WTC11 (cell line): Measurements from ENCODE around the gene SYCN.

ENCODE experiments used
- ATF2 ChIP-seq: sonication (generic); formaldehyde crosslinking; IDR thresholded peaks from 2 replicates; pipeline ENCODE4 v1.8.1; 2022; ENCODE audit warnings: low read depth, missing genetic modification reagents, borderline replicate concordance
- ATF3 ChIP-seq: sonication (generic); formaldehyde crosslinking; conservative IDR thresholded peaks from 2 replicates; pipeline ENCODE4 v1.8.1; 2022; ENCODE audit warnings: mild to moderate bottlenecking, missing genetic modification reagents
- IRF2 ChIP-seq: sonication (generic); formaldehyde crosslinking; IDR thresholded peaks from 2 replicates; pipeline ENCODE4 v1.8.0; 2022; ENCODE audit warnings: low read depth, missing genetic modification reagents, borderline replicate concordance
- JUN ChIP-seq: sonication (generic); formaldehyde crosslinking; IDR thresholded peaks from 2 replicates; pipeline ENCODE4 v1.8.0; 2023; ENCODE audit warnings: mild to moderate bottlenecking, missing genetic modification reagents
- NFE2L1 ChIP-seq: sonication (generic); formaldehyde crosslinking; IDR thresholded peaks from 2 replicates; pipeline ENCODE4 v1.8.1; 2023; ENCODE audit warnings: missing genetic modification reagents
- PRRX2 ChIP-seq: fragments of 250-450 bp; sonication (Bioruptor Pico); IDR thresholded peaks from 2 replicates; pipeline ENCODE4 v1.8.0; 2021; ENCODE audit warnings: mild to moderate bottlenecking
- RELA ChIP-seq: sonication (generic); formaldehyde crosslinking; IDR thresholded peaks from 2 replicates; pipeline ENCODE4 v1.8.1; 2022; ENCODE audit warnings: missing genetic modification reagents, mild to moderate bottlenecking, borderline replicate concordance
- TP53 ChIP-seq: sonication (generic); formaldehyde crosslinking; IDR thresholded peaks from 2 replicates; pipeline ENCODE4 v1.8.1; 2023; ENCODE audit warnings: mild to moderate bottlenecking, missing genetic modification reagents
- TF ChIP-seq, protein P1 (sequence below): fragments of 200-600 bp; IDR thresholded peaks from 2 replicates; pipeline ENCODE4 v1.8.0; 2022; ENCODE audit warnings: antibody characterized with exemption
- TF ChIP-seq, protein P2 (sequence below): sonication (generic); formaldehyde crosslinking; IDR thresholded peaks from 2 replicates; pipeline ENCODE4 v1.8.1; 2022; ENCODE audit warnings: mild to moderate bottlenecking, moderate library complexity, missing genetic modification reagents
- TF ChIP-seq, protein P3 (sequence below): sonication (generic); formaldehyde crosslinking; IDR thresholded peaks from 2 replicates; pipeline ENCODE4 v1.8.1; 2022; ENCODE audit warnings: low read depth, mild to moderate bottlenecking, moderate library complexity, missing genetic modification reagents, borderline replicate concordance
- TF ChIP-seq, protein P4 (sequence below): sonication (generic); formaldehyde crosslinking; IDR thresholded peaks from 2 replicates; pipeline ENCODE4 v1.8.1; 2023; ENCODE audit warnings: mild to moderate bottlenecking, missing genetic modification reagents, moderate library complexity

- TF ChIP-seq, protein P1, sequence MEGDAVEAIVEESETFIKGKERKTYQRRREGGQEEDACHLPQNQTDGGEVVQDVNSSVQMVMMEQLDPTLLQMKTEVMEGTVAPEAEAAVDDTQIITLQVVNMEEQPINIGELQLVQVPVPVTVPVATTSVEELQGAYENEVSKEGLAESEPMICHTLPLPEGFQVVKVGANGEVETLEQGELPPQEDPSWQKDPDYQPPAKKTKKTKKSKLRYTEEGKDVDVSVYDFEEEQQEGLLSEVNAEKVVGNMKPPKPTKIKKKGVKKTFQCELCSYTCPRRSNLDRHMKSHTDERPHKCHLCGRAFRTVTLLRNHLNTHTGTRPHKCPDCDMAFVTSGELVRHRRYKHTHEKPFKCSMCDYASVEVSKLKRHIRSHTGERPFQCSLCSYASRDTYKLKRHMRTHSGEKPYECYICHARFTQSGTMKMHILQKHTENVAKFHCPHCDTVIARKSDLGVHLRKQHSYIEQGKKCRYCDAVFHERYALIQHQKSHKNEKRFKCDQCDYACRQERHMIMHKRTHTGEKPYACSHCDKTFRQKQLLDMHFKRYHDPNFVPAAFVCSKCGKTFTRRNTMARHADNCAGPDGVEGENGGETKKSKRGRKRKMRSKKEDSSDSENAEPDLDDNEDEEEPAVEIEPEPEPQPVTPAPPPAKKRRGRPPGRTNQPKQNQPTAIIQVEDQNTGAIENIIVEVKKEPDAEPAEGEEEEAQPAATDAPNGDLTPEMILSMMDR, result no peak
- no peak for TF ChIP-seq RELA
- TF ChIP-seq, protein P2, sequence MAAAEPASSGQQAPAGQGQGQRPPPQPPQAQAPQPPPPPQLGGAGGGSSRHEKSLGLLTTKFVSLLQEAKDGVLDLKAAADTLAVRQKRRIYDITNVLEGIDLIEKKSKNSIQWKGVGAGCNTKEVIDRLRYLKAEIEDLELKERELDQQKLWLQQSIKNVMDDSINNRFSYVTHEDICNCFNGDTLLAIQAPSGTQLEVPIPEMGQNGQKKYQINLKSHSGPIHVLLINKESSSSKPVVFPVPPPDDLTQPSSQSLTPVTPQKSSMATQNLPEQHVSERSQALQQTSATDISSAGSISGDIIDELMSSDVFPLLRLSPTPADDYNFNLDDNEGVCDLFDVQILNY (CRISPR knock-in tag), result no peak
- TF ChIP-seq PRRX2 (CRISPR knock-in tag), result no peak
- TF ChIP-seq, protein P3, sequence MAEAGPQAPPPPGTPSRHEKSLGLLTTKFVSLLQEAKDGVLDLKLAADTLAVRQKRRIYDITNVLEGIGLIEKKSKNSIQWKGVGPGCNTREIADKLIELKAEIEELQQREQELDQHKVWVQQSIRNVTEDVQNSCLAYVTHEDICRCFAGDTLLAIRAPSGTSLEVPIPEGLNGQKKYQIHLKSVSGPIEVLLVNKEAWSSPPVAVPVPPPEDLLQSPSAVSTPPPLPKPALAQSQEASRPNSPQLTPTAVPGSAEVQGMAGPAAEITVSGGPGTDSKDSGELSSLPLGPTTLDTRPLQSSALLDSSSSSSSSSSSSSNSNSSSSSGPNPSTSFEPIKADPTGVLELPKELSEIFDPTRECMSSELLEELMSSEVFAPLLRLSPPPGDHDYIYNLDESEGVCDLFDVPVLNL (CRISPR knock-in tag), result no peak
- no peak for TF ChIP-seq ATF2 (CRISPR knock-in tag)
- no peak for TF ChIP-seq JUN (CRISPR knock-in tag)
- TF ChIP-seq TP53 (CRISPR knock-in tag), result no peak
- no peak for TF ChIP-seq ATF3 (CRISPR knock-in tag)
- no peak for TF ChIP-seq IRF2 (CRISPR knock-in tag)
- TF ChIP-seq NFE2L1 (CRISPR knock-in tag), result no peak
- TF ChIP-seq, protein P4, sequence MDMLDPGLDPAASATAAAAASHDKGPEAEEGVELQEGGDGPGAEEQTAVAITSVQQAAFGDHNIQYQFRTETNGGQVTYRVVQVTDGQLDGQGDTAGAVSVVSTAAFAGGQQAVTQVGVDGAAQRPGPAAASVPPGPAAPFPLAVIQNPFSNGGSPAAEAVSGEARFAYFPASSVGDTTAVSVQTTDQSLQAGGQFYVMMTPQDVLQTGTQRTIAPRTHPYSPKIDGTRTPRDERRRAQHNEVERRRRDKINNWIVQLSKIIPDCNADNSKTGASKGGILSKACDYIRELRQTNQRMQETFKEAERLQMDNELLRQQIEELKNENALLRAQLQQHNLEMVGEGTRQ (CRISPR knock-in tag), result no peak
Observed at GRCh38 chr19:39154100-39154628, 49.9 kb downstream of the SYCN start.
